ENCODE measurements around the gene DMD. TPM values are rescaled to one million over a fixed set of nuclear protein-coding genes. Genes with fewer than 3 reads are reported as not detected.

The DMD gene
- total and polyA plus RNA-seq, 2 of the 13 experiments (the other 11 are each of a cell fraction or from before 2014, with no cell fraction given): 17.6 to 25.9 TPM

DNA sequence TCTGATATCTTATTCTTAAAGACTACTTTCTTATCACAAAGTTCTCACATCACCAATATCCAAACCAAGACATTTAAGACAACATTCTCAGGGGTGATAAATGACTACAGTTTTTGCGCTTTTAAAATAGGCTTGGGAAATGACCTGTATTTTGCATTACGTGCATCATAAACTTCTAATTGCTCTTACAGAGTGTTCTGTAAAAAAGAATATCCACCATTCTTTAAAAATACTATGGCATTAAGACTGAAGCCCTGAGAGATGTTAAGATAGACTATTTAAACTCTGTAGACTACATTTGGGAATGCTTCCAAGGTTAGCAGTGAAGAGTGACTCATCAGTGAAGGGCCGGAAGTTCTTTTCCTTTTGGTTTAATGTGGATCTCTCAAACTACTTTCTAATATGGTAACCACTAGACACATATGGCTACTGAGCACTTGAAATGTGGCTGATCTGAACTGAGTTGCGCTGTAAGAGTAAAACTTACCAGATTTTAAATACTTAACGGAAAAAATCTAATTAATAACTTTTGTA lies 1620.7 kb downstream of the DMD start:
- no peaks in the 10 kb centered on the region for H3K27me3 ChIP-seq (ENCODE audit: control insufficient read depth in 1 of 2, insufficient read depth in 2 of 2, low read length in 2 of 2)
- no peak overlapping the region for H3K27ac ChIP-seq (ENCODE audit: extremely low read length, insufficient read depth, low read length)
- no peak for FAIRE-seq
- peak; percentile 0 for DNase-seq (ENCODE audit: low spot score)
- H3K36me3 ChIP-seq (replicated peaks in 1 of 2; ENCODE audit: control insufficient read depth in 1 of 2, insufficient read depth in 2 of 2, low read length in 2 of 2): no peaks in the 10 kb centered on the region
- no peak for TF ChIP-seq SYNCRIP (IDR thresholded peaks at IDR 0.05; ENCODE audit: insufficient read depth, low read depth, low read length)
- TF ChIP-seq ZNF616 (CRISPR knock-in tag; IDR thresholded peaks at IDR 0.05; ENCODE audit: low read depth): no peak
- no peak for TF ChIP-seq ZNF3 (CRISPR knock-in tag; IDR thresholded peaks at IDR 0.05)
- no peak for TF ChIP-seq TARDBP (CRISPR knock-in tag; IDR thresholded peaks at IDR 0.05)
- TF ChIP-seq ARID5B (CRISPR knock-in tag; IDR thresholded peaks at IDR 0.05): no peak
- H3K79me2 ChIP-seq (ENCODE audit: insufficient read depth, low read length): no peaks in the 10 kb centered on the region
- H3K9me3 ChIP-seq (ENCODE audit: low read length): no peaks in the 10 kb centered on the region
- no peaks in the 10 kb centered on the region for H4K20me1 ChIP-seq (ENCODE audit: insufficient read depth, low read length)
- BruUV-seq (replicated peaks): no TSS peak
- H2AFZ ChIP-seq (ENCODE audit: low read length): no peak overlapping the region
- no peak overlapping the region for H3K9ac ChIP-seq (ENCODE audit: insufficient read depth, low read depth, low read length)
- no peaks in the 10 kb centered on the region for H3K4me1 ChIP-seq (ENCODE audit: insufficient read depth, low read length)
- 38% methylated on average over 5 of the region's 5 CpGs for WGBS (ENCODE audit: low lambda C conversion rate)
- H3K4me3 ChIP-seq (replicated peaks in 1 of 3; ENCODE audit: insufficient read depth in 1 of 3, low read depth in 2 of 3, low read length in 3 of 3): no peak overlapping the region
- ChIA-PET POLR2A (no interaction called here), CTCF (ENCODE audit: low intra/inter-chr PET ratio, low total read pairs) (no interaction called here)
- in situ Hi-C loops (cut with HindIII; ENCODE audit: extremely low pct_ligation_motif_present, low pct_unique_long_range_greater_than_20kb): no loop called here
- no peak overlapping the region for H3K4me2 ChIP-seq (ENCODE audit: low read depth, low read length)
- no peak for ATAC-seq
- intact Hi-C loops (cut with micrococcal nuclease; ENCODE audit: unreplicated experiment): no loop called here

Data from HepG2 (cell line).